Spleen (tissue), 7 donors: ENCODE data around the gene ACAD11.

Source experiments
- POLR2A ChIP-seq, 3 donors: fragments of 450-650 bp; IDR thresholded peaks; one replicate each; pipeline ENCODE4 v1.5.1; 2017; ENCODE audit warnings: antibody characterized with exemption in 3 of 3, mild to moderate bottlenecking in 1 of 3
- POLR2AphosphoS5 ChIP-seq, 3 donors: sonication (generic); formaldehyde crosslinking; IDR thresholded peaks; one replicate each; pipeline ENCODE4 v1.5.1; 2017; ENCODE audit warnings: antibody characterized with exemption in 3 of 3
- TF ChIP-seq, protein P1 (sequence below), 11 experiments: fragments of 200-600 bp in 7 of 11; fragments of 450-650 bp in 4 of 11; sonication (generic) in 4 of 11; IDR thresholded peaks in 8 of 11; conservative IDR thresholded peaks in 3 of 11; 1 replicate in 7 of 11; 2 replicates in 4 of 11; pipeline versions ENCODE4 v1.4.0 to v1.8.0; 2016 to 2021; ENCODE audit warnings: antibody characterized with exemption in 11 of 11, inconsistent platforms in 4 of 11, mild to moderate bottlenecking in 1 of 11
- donor health status: DM: no; HTN: no; CAD: no; lungs with moderate emphysema.
- donor health status: DM: no; HTN: no; CAD: no.
- donor health status: DM: no; HTN: no; CAD: no.

GRCh38 chr3:132682201-132682600 is 22.6 kb upstream of the ACAD11 start:
- TF ChIP-seq POLR2AphosphoS5 (IDR thresholded peaks at IDR 0.05), result no peak
- TF ChIP-seq POLR2A (IDR thresholded peaks at IDR 0.05), result no peak
- TF ChIP-seq, protein P1, sequence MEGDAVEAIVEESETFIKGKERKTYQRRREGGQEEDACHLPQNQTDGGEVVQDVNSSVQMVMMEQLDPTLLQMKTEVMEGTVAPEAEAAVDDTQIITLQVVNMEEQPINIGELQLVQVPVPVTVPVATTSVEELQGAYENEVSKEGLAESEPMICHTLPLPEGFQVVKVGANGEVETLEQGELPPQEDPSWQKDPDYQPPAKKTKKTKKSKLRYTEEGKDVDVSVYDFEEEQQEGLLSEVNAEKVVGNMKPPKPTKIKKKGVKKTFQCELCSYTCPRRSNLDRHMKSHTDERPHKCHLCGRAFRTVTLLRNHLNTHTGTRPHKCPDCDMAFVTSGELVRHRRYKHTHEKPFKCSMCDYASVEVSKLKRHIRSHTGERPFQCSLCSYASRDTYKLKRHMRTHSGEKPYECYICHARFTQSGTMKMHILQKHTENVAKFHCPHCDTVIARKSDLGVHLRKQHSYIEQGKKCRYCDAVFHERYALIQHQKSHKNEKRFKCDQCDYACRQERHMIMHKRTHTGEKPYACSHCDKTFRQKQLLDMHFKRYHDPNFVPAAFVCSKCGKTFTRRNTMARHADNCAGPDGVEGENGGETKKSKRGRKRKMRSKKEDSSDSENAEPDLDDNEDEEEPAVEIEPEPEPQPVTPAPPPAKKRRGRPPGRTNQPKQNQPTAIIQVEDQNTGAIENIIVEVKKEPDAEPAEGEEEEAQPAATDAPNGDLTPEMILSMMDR (IDR thresholded peaks at IDR 0.05 in 8 of 11, conservative IDR thresholded peaks at IDR 0.05 in 3 of 11), result no peak
